NOMO-1 (cell line): ENCODE measurements around the gene STX11.
"Not testable (repeated sequence)": the region's sequence is repeated elsewhere in the genome, so short reads cannot be mapped to it uniquely, and the experiment has no call there.

Experiments used
- DNase-seq, 2 experiments: peaks; one replicate each; lab custom pipeline; 2025; ENCODE audit not compliant: unreplicated experiment in 2 of 2; lab: John Stamatoyannopoulos, UW

Gene STX11

DNA sequence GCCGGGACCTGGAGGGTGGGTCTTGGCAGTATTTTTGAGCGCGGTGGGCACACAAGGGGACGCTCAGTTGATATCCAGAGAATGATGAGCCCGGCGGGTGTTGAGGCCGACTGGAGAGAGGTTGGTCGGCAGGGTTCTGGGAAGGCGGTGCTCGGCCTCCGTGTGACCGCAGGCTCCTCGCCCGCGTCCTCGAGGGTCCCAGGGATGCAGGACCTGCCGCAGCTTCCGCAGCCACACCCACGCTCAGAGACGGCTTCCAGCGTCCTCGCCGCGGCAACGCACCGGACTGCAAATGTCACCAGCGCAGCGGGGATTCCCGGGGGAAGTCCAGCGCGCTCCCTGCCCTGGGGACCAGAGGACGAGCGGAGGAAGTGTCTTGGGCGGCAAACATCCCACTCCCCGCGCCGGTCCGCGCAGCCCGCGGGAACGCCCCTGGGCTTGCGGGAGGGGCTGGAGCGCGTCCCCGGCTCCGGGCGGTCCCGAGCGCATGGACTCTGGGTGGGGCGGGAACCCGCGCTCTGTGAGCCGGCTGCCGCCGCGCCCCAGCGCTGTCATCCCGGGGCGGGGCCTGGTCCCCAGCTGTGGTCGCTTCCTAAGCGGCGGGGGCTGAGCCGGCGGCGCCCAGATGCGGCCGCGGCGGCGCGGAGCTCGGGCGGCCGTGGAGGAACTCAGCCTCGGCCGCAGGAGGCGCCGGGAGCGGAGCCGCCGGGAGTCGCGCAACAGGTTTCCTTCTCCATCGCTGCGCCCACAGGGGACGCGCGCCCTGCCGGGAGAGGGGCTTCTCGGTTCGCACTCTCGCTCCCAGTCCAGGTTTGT is at the start of gene STX11:
Gene STX11, plus strand, starts transcription at position 624 of the 816 bp plus-strand sequence. CDS start 36,111 bp downstream, outside the sequence.
- peak; percentile 55 to 76 for DNase-seq

DNA sequence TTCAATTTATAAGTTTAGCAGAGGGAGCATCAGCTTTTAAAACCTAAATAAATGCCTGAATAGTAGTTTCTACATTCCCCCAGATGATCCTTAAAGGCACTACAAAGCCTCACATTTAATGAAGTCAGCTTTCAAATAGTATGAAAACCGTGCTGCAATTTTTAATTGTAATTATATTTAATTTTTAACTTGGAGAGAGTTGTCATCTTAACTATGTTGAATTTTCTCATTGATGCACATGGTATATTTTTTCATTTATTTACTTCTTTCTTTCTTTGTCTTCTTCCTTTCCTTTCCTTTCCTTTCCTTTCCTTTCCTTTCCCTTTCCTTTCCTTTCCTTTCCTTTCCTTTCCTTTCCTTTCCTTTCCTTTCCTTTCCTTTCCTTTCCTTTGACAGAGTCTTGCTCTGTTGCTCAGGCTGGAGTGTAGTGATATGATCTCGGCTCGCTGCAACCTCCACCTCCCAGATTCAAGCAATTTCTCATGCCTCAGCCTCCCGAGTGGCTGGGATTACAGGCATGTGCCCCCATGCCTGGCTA is 47.2 kb upstream of the STX11 start:
- no peak for DNase-seq

DNA sequence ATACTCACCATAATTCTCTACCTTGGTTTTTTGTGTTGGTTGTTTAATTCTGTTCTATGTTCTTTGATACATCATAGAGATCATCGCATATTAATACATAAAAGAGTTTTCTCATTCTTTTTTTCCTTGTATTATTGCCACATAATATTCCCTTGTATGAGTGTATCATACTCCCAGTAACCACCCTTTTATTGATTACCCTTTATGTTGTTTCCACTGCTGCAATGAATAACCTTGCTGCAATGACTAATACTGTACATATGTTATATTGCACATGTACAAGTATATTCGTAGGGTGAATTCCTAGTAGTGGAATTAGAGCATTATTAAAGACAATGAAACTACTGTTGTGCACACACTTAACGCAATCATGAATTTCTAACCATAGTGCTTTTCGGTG is 45.8 kb upstream of the STX11 start:
- DNase-seq, result no peak

DNA sequence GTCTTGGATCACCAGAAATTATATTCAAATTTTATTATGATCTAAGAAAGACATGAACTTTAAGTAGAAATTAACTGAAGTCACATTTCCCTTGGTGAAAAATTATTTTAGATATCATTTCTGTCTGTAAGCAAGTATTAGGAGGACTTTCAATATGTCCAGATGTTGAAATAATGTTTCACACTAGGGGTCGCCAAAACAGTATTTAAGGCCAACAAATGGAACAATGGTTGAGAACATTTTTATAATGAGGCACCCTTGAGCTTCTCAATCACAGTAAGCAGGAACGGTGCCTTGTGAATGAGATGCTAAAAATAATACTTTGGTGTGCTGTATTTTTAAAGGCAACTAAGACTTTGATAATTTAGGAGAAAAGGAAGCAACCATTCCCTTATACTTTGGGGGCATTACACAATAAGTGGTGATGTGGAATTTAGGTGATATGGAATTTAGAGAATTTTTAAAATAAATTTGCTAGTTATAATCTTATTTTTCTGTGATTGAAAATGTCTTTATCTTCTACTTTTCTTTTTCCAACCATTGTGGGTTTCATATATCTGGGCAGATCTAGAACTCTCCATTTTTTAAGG is 45.3 kb upstream of the STX11 start:
- DNase-seq, result peak; percentile 55 to 78

DNA sequence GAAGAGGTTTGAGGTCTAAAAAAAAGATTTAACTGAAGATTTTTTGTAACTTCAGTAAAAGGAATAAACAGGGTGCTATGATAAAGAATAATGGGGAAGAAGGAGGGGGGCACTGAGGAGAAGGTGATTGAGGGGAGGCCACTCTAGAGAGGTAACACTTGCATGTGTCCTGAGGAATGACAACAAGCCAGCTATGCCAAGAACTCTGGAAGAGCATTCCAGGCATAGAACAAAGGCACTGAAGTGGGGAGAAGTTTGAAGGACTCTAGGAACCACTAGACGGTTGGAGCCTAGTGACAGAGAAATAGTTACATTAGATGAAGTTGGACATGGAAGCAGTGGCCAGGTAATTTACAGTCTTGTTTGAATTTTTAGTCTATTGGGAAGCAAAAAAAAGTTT is 44.1 kb upstream of the STX11 start:
- DNase-seq, result no peak

DNA sequence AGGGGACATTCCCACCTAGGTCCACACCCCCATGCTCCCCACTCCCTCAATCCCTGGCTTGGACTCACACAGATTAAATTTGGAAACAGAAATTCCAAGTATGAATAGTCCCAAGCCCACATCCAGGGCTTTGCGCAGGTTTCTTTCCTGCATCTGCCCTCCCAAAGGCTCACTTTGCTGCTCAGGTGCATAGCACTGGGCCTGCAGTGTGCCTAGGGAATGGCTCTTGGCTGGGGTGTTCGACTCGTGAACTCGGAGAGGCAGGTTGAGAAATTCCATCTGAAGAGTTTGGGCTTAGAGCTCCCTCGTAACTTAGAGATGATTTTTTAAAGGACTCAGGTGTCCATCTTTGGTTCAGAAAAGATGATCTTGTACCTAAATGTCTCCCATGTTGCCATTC is 40.1 kb upstream of the STX11 start:
- DNase-seq, result no peak

DNA sequence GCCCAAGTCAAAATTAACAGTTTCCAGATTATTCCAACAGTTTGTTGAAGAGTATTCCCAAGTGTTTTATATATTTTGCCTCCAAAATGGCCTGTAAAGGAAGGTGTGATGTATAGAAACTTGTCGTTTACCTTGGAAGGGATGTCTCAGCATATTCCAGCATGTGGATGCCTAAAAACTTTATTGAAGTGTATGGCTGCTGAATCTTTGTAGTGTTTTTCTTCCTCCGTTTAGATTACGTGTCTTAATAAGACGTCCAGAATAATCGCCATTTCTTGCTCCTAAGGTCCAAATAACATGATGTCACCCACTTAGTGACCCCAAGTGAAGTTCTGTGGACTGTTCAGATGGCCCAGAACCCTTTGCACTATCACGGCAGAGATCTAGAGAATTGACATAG is 37.0 kb upstream of the STX11 start:
- DNase-seq, result no peak

DNA sequence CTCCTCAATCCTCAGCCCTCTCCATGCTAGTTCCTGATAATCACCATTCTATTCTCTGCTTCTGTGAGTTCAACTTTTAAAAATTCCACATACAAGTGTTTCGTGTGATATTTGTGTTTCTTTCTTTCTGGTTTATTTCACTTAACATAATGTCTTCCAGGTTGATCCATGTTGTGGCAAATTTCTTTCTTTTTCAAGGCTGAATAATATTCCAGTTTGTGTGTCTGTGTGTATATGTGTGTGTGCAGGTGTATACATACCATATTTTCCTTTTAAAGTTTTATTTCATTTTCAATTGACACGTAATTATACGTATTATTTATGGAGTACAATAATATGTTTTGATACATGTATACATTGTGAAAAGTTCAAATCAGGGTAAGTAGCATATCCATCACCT is 35.1 kb upstream of the STX11 start:
- no peak for DNase-seq

DNA sequence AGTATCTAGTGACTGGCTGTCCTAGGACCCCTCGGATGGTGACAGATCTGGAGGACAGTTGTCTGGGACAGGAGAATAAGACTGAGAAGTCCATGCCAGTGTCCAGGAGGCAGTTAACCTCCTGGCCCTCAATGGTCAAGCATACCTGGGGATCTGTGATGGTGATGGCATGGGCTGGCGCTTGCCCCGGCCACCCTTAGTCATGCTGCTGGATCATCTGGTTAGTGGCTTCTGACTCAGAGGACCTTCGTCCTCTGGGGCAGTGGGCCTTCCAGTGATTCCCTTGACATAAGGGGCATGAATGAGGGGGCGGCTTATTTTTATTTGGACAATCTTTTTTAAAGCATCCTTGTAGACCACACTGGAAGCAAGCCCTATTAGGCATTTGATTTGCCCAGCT is 30.9 kb upstream of the STX11 start:
- no peak for DNase-seq

DNA sequence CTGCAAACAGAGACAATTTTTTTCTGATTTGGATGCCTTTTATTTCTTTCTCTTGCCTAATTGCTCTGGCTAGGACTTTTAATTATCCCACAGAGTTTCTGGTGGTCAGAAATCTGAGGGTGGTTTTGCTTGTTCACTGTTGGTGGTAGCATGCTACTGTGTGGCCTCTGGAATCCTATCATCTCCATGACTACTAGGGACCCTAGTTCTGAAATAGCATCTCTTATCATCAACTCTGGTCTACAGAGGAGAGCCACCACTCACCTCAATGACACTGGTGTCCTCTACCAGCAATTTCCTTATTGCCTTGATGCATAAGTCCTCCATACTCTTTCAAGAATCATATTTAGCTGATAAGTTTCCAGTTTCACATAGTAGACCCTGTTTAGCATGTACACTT is 27.5 kb upstream of the STX11 start:
- no peak for DNase-seq

DNA sequence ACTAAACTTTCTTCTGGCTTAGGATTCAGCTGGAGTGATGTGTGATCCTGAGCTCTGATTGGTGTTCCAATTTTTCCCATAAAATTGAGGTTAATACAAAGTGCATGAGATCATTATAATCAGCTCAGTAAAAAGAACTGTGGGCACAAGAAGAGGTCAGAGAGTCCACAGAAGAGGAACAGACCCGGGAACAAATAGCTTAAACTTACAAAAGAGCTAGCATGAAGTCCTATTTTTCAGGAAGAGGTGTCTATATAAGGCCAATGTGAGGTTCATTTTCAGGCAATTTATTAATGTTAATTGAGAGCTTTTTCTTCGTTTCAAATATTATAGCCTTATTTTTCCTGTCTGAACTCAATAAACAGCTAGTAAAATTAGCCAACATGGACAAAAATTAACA is 26.9 kb upstream of the STX11 start:
- peak; percentile 1 to 42 for DNase-seq

DNA sequence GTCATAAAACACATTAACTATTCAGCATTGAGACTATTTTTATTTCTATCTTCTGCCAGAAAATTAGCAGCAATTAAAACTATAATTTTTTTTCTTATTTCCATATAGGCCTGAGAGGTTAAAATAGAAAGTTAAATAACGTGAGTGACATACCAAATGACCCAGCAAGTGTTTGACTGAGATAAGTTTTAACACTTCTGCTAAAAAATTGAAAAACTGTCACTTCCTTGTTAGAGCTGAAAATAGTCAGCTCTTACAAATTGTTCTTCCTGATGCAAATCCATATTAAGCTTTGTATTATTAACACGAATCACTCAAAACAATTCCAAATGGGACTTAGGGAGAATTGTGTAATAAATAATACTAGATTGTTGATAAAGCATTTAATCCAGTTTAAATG is 26.5 kb upstream of the STX11 start:
- DNase-seq, result peak in 1 of 2 experiments; percentile 48

DNA sequence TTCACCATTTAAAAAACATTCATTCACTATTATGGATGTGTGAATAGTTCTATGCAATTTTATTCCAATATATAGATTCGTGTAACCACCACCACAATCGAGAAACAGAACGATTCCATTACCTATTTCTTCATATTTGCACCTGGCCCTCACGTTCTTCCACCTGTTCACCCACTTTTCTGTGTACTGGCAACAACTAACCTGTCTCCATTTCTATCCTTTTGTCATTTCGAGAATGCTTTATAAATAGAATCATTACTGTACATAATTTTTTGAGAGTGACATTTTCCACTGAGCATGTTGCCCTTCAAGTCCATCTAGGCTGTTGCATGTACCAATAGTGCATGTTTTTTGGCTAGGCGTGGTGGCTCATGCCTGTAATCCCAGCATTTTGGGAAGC is 23.2 kb upstream of the STX11 start:
- DNase-seq, result no peak

DNA sequence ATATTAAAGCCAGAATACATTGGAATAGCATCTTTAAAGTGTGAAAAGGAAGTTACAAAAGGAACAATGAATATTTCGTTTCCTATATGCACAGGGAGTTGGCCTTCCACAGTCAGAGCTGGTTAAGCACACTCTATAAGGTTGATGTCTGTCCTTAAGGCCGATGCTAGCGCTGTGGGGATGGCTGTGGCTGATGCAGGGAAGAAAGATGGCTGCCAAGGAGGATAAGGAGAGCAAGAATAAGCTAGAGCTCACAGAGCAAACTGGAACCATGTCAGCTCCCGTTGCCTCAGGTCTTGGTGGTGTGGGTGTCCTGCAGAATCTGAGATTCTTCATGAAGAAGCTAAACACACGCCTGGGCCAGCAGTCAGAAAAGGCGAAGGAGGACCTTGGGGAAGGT is 20.8 kb upstream of the STX11 start:
- DNase-seq, result no peak

DNA sequence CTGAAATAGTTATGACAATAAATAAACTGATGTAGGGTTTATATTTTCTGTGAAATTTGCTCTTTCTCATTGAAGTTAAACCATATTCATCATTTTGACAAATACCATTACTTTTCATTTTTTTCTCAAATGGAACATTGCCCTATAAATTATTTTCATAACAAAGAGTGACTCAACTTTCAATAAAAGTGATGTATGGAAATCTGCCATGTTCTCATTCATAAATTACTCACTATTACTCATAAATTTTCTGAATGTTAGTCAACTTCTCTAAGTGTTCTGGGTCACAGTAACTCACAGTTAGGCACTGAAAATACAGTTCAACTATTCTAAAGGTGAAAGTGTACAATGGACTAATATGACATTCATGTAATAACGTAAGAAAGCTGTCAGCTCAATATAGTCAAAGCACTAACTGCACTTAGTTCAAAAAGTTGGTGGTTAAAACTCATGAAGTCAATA is 19.0 kb upstream of the STX11 start:
- no peak for DNase-seq

DNA sequence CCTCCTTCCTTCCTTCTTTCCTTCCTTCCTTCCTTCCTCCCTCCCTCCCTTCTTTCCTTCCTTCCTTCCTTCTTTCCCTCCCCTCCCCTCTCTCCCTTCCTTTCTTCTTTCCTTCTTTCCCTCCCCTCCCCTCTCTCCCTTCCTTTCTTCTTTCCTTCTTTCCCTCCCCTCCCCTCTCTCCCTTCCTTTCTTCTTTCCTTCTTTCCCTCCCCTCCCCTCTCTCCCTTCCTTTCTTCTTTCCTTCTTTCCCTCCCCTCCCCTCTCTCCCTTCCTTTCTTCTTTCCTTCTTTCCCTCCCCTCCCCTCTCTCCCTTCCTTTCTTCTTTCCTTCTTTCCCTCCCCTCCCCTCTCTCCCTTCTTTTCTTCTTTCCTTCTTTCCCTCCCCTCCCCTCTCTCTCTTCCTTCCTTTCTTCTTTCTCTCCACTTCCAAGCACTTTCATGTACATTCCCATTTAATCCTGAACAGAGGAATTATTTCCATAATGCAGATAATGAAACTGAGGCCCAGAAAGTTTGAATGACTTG is 18.1 kb upstream of the STX11 start:
- DNase-seq, result not testable (repeated sequence)

DNA sequence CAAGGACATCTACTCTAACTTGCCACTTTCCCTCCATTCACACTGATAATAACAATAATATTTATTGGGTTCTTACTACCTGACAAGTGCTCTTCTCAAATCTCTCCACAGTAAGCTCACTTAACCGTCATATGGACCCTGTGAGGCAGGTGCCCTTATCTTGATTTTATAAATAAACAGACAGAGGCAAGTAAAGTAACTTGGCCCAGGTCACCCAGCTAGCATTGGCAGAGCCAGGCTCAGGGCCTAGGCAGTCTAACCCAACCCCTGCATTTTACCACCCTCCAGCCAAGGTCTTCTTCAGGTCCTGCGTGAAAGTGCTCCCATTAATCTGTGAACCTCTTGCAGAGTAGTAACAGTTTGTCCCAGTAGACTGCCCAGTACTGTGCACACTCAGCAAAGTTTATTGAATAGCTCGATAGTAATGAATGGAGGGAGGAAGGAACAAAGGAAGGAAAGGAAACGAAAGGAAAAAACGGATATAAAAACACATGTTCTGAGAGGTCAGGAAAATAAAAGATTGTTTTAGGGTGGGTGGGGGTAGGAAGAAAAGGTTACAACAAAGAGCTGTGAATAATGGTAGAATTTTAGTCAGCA is 17.0 kb upstream of the STX11 start:
- DNase-seq, result no peak

DNA sequence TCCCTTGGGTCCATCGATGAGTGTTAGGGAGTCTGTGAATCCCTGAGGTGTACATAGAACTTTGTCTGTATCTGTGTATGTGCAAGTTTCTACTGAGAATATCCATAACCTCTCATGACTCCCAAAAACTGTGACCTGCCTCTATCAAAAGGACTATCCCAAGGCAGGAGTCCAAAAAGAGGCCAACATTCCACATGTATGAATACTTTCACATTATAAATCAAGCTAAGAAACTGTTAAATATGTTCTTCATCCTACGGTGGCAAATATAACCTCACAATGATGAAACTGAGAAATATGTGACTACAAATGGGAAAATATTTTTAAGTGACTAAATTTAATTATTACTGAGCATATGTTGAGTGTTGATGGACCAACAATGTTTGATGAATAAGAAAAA is 16.1 kb upstream of the STX11 start:
- DNase-seq, result no peak

DNA sequence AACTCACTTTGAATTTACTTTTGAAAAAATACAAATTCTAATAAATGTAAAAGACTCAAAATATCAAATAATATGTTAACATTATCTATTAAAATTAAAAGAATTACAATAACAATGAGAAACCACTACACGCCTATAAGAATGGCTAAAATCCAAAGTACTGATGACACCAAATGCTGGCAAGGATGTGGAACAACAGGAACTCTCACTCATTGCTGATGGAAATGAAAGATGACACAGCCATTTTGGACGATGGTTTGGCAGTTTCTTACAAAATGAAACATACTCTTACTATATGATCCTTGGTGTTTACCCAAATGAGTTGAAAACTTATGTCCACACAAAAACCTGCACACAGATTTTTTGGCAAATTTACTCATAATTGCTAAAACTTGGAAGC is 15.6 kb upstream of the STX11 start:
- DNase-seq, result no peak

DNA sequence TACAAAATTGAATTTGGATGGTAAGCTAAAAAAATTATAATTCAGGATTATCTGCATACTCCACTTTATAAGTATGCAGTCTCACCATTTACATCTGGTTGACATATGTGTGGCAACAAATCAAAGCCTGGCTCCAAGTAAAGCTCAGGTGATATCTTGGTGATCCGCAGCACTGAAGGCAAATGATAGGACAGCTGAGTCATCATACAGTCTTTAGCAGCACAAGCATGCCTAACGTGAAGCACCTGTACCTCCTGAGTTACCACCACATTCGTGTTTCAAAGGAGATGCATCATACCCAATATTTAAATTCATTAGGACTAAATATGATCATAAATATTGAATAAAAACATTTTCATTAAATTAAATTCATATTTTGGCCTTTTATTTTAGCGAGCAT is 11.8 kb upstream of the STX11 start:
- no peak for DNase-seq

DNA sequence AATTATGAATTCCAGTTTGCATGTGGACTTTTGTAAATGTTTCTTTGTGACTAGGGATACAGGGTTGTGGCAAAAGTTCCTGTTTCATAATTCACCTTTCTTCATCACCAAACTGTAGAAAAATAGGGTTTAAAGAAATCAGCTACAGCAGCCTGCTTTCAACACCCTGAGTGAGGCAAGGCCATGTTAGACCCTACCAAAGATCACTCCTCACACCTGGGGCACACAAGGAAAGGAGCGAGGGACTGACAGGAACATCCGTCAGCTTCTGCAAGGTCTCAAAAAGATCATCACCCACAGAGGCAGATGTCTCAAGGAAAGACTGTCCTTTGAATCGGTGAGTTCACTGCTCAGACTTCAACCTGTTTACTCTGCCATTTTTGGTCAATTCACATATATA is 10.5 kb upstream of the STX11 start:
- DNase-seq, result peak; percentile 46 to 57
